H9 (cell line): Measurements from ENCODE around the gene CDH3. TPM values are rescaled to one million over a fixed set of nuclear protein-coding genes. Genes with fewer than 3 reads are reported as not detected.

Experiments
- DNase-seq: peaks from one replicate; pipeline ENCODE4 v3.0.0-alpha.2; 2017
- H2AFZ ChIP-seq: one replicate; pipeline ENCODE4 v1.6.1; 2013; ENCODE audit warnings: mild to moderate bottlenecking, low read length, control low read depth, moderate library complexity
- H2AK5ac ChIP-seq: 2 replicates; pipeline ENCODE4 v1.6.1; 2013; ENCODE audit warnings: low read length, control low read depth, mixed read lengths; ENCODE audit not compliant: insufficient read length
- H2BK120ac ChIP-seq: one replicate; pipeline ENCODE4 v1.6.1; 2013; ENCODE audit warnings: low read depth, mild to moderate bottlenecking, low read length, control low read depth, inconsistent platforms; ENCODE audit not compliant: poor library complexity, severe bottlenecking
- H2BK12ac ChIP-seq: 2 replicates; pipeline ENCODE4 v1.6.1; 2013; ENCODE audit warnings: low read length, control low read depth, mixed read lengths, low read depth; ENCODE audit not compliant: insufficient read length
- H2BK15ac ChIP-seq: 2 replicates; pipeline ENCODE4 v1.6.1; 2013; ENCODE audit warnings: low read depth, low read length, control low read depth
- H2BK20ac ChIP-seq: one replicate; pipeline ENCODE4 v1.6.1; 2013; ENCODE audit warnings: low read depth, mild to moderate bottlenecking, low read length, control low read depth, inconsistent platforms; ENCODE audit not compliant: poor library complexity, severe bottlenecking
- H2BK5ac ChIP-seq: 2 replicates; pipeline ENCODE4 v1.6.1; 2013; ENCODE audit warnings: low read length, control low read depth, mixed read lengths; ENCODE audit not compliant: insufficient read length
- H3K14ac ChIP-seq: 2 replicates; pipeline ENCODE4 v1.6.1; 2013; ENCODE audit warnings: low read length, control low read depth; ENCODE audit not compliant: insufficient read depth
- H3K18ac ChIP-seq: 2 replicates; pipeline ENCODE4 v1.6.1; 2013; ENCODE audit warnings: low read depth, mild to moderate bottlenecking, mixed read lengths, low read length, control low read depth; ENCODE audit not compliant: insufficient read length
- H3K23ac ChIP-seq: 2 replicates; pipeline ENCODE4 v1.6.1; 2013; ENCODE audit warnings: low read length, control low read depth, mixed read lengths, low read depth; ENCODE audit not compliant: insufficient read length
- H3K23me2 ChIP-seq: 2 replicates; pipeline ENCODE4 v1.6.1; 2013; ENCODE audit warnings: low read depth, mild to moderate bottlenecking, mixed read lengths, low read length, control low read depth; ENCODE audit not compliant: insufficient read length, poor library complexity, severe bottlenecking
- H3K27ac ChIP-seq: 2 replicates; pipeline ENCODE4 v1.5.1; 2013; ENCODE audit warnings: low read length, control low read depth, mixed read lengths, low read depth; ENCODE audit not compliant: insufficient read length
- H3K27me3 ChIP-seq: 2 replicates; pipeline ENCODE4 v1.6.1; 2013; ENCODE audit warnings: low read length, control low read depth, inconsistent platforms; ENCODE audit not compliant: insufficient read depth
- H3K4ac ChIP-seq: 2 replicates; pipeline ENCODE4 v1.6.1; 2013; ENCODE audit warnings: low read depth, mild to moderate bottlenecking, control low read depth, inconsistent platforms, low read length, moderate library complexity
- H3K4me1 ChIP-seq: 2 replicates; pipeline ENCODE4 v1.6.1; 2013; ENCODE audit warnings: low read length, control low read depth, inconsistent platforms; ENCODE audit not compliant: insufficient read depth
- H3K4me2 ChIP-seq: 2 replicates; pipeline ENCODE4 v1.6.1; 2013; ENCODE audit warnings: low read length, control low read depth, mixed read lengths; ENCODE audit not compliant: insufficient read length, insufficient read depth
- H3K56ac ChIP-seq: 2 replicates; pipeline ENCODE4 v1.6.1; 2013; ENCODE audit warnings: low read depth, mild to moderate bottlenecking, mixed read lengths, low read length, control low read depth; ENCODE audit not compliant: insufficient read length
- H3K79me1 ChIP-seq: 2 replicates; pipeline ENCODE4 v1.6.1; 2013; ENCODE audit warnings: low read depth, mild to moderate bottlenecking, moderate library complexity, low read length, control low read depth, inconsistent platforms; ENCODE audit not compliant: insufficient read depth, poor library complexity, severe bottlenecking
- H3K79me2 ChIP-seq: 2 replicates; pipeline ENCODE4 v1.6.1; 2013; ENCODE audit warnings: low read length, control low read depth, inconsistent platforms; ENCODE audit not compliant: insufficient read depth
- H3K9ac ChIP-seq: 2 replicates; pipeline ENCODE4 v1.6.1; 2013; ENCODE audit warnings: low read length, control low read depth, mixed read lengths; ENCODE audit not compliant: insufficient read length; ENCODE audit errors: extremely low read depth
- H3K9me3 ChIP-seq: one replicate; pipeline ENCODE4 v1.6.1; 2013; ENCODE audit warnings: low read depth, low read length, inconsistent platforms; ENCODE audit not compliant: control insufficient read depth
- H3T11ph ChIP-seq: one replicate; pipeline ENCODE4 v1.6.1; 2013; ENCODE audit warnings: mild to moderate bottlenecking, low read length, control low read depth, inconsistent platforms
- H4K20me1 ChIP-seq: one replicate; pipeline ENCODE4 v1.6.1; 2013; ENCODE audit not compliant: control insufficient read depth, insufficient read length, insufficient read depth
- H4K5ac ChIP-seq: 2 replicates; pipeline ENCODE4 v1.6.1; 2013; ENCODE audit warnings: low read depth, mild to moderate bottlenecking, mixed read lengths, low read length, control low read depth; ENCODE audit not compliant: insufficient read length
- H4K8ac ChIP-seq: replicated peaks from 2 replicates; pipeline ENCODE4 v1.6.1; 2013; ENCODE audit warnings: low read length, control low read depth, mixed read lengths, low read depth; ENCODE audit not compliant: insufficient read length
- H4K91ac ChIP-seq: 2 replicates; pipeline ENCODE4 v1.6.1; 2013; ENCODE audit warnings: low read depth, mild to moderate bottlenecking, moderate library complexity, mixed read lengths, low read length, control low read depth; ENCODE audit not compliant: insufficient read length
- H3K27ac Mint-ChIP-seq, 3 experiments: 2 replicates in 2 of 3; 3 replicates in 1 of 3; pipeline ENCODE4 v1.8.0; 2020 to 2021; ENCODE audit warnings: mixed read lengths in 3 of 3, mild to moderate bottlenecking in 1 of 3, moderate library complexity in 1 of 3
- H3K27me3 Mint-ChIP-seq: 2 replicates; pipeline ENCODE4 v1.8.0; 2021; ENCODE audit warnings: low read depth, mild to moderate bottlenecking, moderate library complexity, mixed read lengths
- H3K36me3 Mint-ChIP-seq, 3 experiments: 2 replicates in 2 of 3; 3 replicates in 1 of 3; pipeline ENCODE4 v1.8.0; 2020 to 2021; ENCODE audit warnings: low read depth in 3 of 3, mixed read lengths in 3 of 3; ENCODE audit not compliant: insufficient read depth in 1 of 3
- H3K4me1 Mint-ChIP-seq, 2 experiments: 2 replicates each; pipeline ENCODE4 v1.8.0; 2020; ENCODE audit warnings: mixed read lengths in 2 of 2
- H3K4me3 Mint-ChIP-seq, 2 experiments: 2 replicates in 1 of 2; 3 replicates in 1 of 2; pipeline ENCODE4 v1.8.0; 2020 to 2021; ENCODE audit warnings: mild to moderate bottlenecking in 2 of 2, mixed read lengths in 2 of 2, moderate library complexity in 1 of 2
- H3K9me3 Mint-ChIP-seq, 2 experiments: 2 replicates in 1 of 2; 3 replicates in 1 of 2; pipeline ENCODE4 v1.8.0; 2020; ENCODE audit warnings: mild to moderate bottlenecking in 2 of 2, mixed read lengths in 2 of 2, moderate library complexity in 1 of 2
- CTCF ChIP-seq: fragments of 200-600 bp; sonication (generic); conservative IDR thresholded peaks from 3 replicates; pipeline ENCODE4 v1.8.0; 2021; ENCODE audit warnings: antibody characterized with exemption, mild to moderate bottlenecking
- WGBS: extraction: QIAGEN DNeasy Blood & Tissue Kit; methylation state at CpG from one replicate; pipeline ENCODE4 v1.1.7; 2013; ENCODE audit warnings: missing lambda C conversion rate, low lambda C conversion rate, mixed read lengths; ENCODE audit not compliant: insufficient read length; ENCODE audit errors: extremely low coverage; 5-methylcytosine and 5-hydroxymethylcytosine counted together
- total RNA-seq: library from RNA; stranded (reverse); gene quantifications from 2 replicates; pipeline ENCODE4 v1.2.1, GENCODE V29; 2021

Gene CDH3
- total RNA-seq, 1 experiment from 2014 or later = 97.2 TPM

GRCh38 chr16:68605746-68606145 lies 39.4 kb upstream of the CDH3 start:
- no peak for DNase-seq
- Histone ChIP-seq H3K56ac (no peak overlapping the region), H3K9ac (no peak overlapping the region), H2BK120ac (no peak overlapping the region), H3K27me3 (no peaks in the 10 kb centered on the region), H2AFZ (no peak overlapping the region), H4K5ac (no peak overlapping the region), H2BK5ac (no peak overlapping the region), H2BK12ac (no peak overlapping the region), H3K27ac (no peak overlapping the region), H3K23me2 (no peaks in the 10 kb centered on the region), H2AK5ac (no peak overlapping the region), H3K4me2 (no peak overlapping the region), H3K4ac (no peak overlapping the region), H4K8ac (no peak overlapping the region), H3K23ac (no peak overlapping the region), H3K79me1 (no peaks in the 10 kb centered on the region), H2BK20ac (no peak overlapping the region), H4K20me1 (no peaks in the 10 kb centered on the region), H3K9me3 (no peaks in the 10 kb centered on the region), H3K14ac (no peak overlapping the region), H3T11ph (no peak overlapping the region), H2BK15ac (no peak overlapping the region), H3K18ac (no peak overlapping the region), H4K91ac (no peak overlapping the region), H3K79me2 (no peaks in the 10 kb centered on the region), H3K4me1 (no peaks in the 10 kb centered on the region)
- TF ChIP-seq CTCF = no peak
- no peaks in the 10 kb centered on the region for H3K9me3 Mint-ChIP-seq
- no CpG with 5 or more reads among the region's 5 CpGs for WGBS
- H3K4me1 Mint-ChIP-seq = peaks cover 11% of the 10 kb centered on the region in 2 experiments
- no peaks in the 10 kb centered on the region for H3K36me3 Mint-ChIP-seq
- no peak overlapping the region for H3K27ac Mint-ChIP-seq
- no peaks in the 10 kb centered on the region for H3K27me3 Mint-ChIP-seq
- H3K4me3 Mint-ChIP-seq = no peak overlapping the region
